HG03460 (cell line): ENCODE data around the gene RANGAP1.

Source experiments
- ATAC-seq: cut with Tn5 transposase; IDR thresholded peaks from one replicate; pipeline ENCODE4 v1.9.1; 2021; ENCODE audit not compliant: unreplicated experiment

RANGAP1 gene, protein sequence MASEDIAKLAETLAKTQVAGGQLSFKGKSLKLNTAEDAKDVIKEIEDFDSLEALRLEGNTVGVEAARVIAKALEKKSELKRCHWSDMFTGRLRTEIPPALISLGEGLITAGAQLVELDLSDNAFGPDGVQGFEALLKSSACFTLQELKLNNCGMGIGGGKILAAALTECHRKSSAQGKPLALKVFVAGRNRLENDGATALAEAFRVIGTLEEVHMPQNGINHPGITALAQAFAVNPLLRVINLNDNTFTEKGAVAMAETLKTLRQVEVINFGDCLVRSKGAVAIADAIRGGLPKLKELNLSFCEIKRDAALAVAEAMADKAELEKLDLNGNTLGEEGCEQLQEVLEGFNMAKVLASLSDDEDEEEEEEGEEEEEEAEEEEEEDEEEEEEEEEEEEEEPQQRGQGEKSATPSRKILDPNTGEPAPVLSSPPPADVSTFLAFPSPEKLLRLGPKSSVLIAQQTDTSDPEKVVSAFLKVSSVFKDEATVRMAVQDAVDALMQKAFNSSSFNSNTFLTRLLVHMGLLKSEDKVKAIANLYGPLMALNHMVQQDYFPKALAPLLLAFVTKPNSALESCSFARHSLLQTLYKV

DNA sequence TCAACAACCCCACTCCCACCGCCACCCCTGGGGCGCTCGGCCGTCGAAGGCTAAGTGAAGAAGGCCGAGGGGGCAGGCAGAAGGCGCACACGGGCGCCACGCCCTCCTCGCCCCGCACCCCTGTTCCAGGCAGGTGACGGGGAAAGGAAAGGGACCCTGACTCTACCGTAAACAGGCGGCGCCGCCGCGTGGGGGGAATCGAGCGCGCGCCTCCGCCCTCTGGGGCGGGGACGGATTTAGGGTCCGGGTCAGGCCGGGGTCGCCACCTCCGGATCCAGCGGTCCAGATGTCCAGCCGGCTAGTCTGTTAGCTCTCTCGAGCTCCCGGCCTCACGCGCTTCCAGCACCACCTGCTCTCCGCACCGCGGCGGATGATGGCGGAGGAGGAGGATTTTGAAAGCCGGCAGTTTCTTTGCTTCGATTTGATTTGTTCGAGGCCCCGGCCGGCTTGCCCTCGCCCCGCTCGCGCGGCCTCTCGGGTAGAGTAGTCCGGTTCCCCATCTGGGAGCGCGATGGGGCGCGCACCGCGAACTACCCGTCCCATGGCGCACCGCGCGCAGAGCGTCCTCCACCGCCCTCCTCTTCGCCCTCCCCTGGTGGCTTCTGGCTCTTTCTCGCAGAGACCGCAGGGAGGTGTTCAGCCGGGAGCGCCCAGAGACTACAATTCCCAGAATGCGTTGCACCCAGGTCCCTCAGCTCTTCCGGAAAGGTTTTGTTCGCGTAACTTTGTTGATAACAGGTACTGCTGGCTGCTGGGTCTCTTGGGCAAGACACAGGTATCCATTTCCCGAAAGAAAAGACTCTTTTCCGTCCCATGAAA, at the start of gene RANGAP1:
Gene RANGAP1, minus strand, starts transcription at position 368 of the 819 bp plus-strand sequence. CDS start 5,143 bp downstream, outside the sequence.
- peak; percentile 91 for ATAC-seq

DNA sequence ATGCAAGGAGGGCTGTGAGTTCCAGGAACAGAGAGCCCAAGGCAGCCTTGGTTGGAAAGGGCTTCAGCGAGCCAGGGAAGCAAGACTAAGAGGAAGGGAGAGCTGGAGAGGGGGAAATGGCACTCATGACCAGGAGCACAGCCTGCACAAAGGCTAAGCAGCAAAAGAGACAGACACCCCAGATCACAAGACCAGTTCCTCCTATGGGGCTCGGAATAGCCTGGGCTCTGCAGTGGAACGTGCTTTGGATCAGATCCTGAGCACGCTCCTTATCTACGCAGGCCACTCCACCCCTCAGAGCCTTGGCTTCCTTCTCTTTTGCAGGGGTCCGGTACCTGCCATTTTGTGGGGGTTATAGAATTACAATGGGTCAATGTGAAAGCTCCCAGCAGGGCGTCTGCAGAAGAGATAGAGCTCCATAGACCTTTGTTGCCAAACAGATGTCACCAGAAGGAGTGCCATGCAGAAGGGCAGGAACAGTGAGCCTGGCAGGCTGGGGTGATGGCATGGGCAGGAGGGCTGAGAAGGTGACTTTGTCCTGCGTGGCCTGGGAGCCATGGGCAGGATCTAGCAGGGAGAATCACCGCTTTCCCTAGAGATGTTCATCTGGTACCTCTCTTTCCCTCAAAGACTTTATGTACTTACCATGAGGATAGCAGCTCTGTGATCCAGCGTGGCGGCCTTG, 49.1 kb upstream of the RANGAP1 start:
- ATAC-seq = no peak

DNA sequence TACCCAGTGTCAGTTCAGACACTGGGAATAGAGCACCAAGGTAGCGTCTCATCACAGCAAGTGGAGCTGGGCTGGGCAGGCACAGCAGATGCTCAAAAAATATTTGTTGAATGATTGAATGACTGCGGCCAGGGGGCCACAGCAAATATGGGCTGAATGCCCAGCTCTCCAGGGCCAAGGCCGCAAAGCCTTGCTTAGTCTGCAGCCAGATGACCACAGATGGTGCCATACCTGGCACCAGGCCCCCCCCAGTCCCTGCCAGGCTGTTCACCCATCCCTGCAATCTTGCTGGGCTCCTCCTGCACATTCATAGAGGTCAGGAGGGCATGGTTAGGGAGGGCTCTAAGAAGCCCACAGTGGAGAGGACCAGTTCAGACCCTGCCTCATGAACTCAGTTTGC, 48.2 kb upstream of the RANGAP1 start:
- no peak for ATAC-seq

DNA sequence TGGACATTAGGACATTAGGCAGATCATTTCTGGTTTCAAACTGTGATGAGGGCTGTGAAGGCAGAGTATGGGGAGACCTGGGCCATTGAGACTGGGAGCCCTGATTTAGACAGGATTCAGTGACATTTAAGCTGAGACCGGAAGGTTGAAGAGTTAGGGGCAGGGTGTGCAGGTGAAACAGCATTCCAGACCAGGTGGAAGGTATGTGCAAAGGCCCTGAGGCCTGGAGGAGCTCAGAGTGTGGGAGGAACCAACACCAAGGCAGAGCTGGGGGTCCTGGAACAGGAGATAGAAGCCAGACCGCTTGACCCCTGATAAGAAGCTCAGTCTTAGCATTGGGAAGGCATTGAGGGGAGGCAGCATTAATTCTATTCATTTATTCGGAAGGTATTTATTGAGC, 47.8 kb upstream of the RANGAP1 start:
- ATAC-seq = no peak

DNA sequence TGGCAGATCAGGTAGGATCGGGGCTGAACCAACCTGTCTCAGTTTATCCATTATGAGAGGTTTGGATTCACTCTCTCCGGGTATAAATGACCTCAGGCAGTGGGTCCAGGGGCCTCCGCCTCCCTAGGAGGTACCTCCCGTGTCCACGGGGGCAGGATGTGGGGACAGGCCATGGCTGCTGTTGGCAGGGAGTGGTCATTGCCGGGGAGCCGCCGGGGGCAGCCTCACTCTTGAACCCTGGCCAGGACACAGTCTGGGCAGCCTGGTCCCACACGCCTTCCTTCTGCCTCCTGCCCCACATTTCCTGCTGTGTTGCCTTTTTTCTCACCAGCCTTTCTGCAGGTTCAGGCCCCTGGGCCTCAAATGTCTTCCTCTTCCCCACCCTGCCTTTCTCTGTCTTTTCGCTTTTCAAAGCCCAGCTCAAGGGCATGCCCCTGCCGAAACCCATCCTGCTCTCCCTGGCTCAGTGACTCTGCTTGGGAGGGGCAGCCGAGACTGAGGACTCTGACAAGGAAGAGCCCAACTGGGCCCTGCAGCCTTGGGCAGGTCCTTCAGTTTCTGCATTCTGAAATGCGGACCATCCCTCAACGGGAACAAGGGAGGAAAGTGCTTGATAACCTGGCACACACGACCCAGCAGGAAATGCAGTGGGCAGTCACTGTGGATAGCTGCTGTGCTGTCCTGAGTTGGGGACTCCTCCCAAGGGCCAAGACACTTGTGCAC, 46.4 kb upstream of the RANGAP1 start:
- ATAC-seq = no peak

DNA sequence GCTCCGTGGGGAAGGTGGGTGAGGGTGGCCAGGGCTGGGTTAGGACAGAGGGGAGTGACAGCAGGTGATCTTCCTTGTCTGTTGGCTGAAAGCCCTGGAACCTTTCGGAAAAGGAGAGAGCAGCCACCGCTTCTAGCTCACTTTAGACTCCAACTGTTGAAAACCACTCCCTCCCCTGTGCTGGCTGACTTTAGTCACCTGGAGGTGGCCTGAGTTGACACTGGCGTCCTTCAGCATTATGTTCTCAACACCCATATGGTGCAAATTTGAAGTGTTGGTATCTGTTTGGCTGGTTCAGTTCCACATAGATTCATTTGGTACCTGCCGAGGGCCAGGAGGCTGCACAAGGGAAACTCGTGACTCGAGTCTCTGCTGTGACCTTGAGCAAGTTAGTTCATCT, 44.2 kb upstream of the RANGAP1 start:
- ATAC-seq = no peak

DNA sequence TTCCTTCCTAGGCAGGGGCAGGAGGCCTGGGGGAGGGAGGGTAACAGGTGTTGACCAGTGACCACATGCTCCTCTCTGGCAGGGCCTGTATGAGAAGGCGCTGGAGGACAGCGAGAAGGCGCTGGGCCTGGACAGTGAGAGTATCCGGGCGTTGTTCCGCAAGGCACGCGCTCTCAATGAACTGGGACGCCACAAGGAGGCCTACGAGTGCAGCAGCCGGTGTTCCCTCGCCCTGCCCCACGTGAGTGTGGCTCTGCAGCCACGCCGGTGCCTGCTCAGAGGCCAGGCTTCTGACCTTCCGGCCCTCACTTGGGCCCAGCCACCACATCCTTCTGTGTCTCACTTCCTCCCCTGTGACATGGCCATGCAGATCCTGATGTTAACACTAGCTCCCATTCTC, 41.1 kb upstream of the RANGAP1 start:
- no peak for ATAC-seq

DNA sequence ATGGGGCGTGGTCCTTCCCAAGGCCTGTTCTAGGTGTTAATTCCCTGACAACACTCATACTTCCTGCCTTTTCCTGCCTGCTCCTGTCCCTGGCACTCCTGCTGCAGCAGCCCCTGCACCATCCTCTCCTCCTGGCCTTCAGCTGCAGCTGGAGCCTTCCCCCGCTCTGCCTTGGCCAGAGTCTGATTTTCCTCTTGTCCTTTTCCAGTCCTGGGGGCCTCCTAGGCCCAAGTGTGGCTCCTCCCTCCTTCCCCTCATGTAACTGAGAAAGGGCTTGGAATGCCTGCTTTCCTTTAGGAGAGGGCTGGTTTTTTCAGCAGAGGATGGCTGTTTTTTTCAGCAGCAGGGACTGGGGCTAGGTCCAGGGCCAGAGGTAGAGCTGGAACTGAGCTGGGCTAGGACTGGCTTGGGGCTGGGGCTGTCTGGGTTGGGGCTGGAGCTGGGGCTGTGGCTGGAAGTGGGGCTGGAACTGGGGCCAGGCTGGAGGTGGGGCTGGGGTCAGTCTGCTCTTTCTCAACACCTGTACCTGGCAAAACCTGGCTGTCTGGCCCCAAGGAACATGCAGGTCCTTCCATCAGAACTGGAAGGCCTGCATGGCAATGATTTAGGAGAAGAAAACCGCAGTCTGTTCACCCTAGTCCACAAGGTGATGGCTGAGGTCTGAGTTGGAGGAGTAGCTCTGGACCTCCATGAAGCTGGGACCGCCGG, 39.0 kb upstream of the RANGAP1 start:
- ATAC-seq = no peak

DNA sequence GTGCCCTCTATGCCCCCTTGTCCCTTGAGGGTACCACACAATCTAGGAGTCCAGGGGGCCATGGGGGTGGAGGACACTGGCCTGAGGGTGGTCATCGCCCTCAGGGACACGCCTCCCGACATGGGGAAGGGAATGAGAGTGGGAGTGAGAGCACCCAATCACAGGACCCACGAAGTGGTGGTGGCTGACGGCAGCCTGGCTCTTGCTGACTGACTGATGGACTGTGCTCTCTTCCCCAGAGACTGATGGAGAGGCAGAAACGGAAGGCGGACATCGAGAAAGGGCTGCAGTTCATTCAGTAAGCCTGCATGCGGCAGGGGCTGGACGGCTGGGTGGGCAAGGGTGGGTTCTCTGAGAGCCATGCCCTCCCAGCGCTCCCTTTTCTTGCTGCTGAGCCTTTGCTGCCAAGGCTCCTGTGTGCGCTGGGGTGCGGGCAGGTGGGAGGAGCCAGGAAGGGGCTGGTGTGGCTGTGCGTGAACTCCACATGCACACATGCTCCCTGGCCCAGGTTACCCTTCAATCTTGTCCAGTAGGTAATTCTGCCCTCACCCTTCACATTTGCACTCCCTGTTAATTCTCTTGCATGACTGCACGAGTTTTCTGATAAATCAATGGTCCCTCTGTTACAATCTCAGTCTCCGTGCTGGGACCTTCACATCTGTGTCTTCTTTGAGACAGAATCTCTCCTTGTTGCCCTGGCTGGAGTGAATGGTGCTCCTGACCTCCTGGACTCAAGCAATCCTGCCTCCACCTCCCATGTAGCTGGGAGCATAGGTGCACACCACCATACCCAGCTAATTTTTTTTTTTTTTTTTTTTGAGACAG, 34.6 kb upstream of the RANGAP1 start:
- ATAC-seq = no peak

DNA sequence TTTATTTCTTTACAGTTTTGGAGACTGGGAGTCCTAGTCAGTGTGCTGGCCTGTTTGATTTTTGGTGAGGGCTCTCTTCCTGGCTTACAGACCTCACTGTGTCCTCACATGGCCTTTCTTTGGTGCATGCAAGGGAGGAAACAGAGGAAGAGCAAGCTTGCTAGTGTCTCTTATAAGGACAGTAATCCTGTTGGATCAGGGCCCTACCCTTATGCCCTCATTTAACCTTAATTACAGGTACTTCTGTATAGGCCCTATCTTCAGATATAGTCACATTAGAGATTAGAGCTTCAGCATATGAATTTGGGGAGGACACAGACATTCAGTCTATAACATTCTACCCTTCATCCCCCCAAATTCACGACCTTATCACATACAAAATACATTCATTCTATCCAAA, 29.6 kb upstream of the RANGAP1 start:
- no peak for ATAC-seq

DNA sequence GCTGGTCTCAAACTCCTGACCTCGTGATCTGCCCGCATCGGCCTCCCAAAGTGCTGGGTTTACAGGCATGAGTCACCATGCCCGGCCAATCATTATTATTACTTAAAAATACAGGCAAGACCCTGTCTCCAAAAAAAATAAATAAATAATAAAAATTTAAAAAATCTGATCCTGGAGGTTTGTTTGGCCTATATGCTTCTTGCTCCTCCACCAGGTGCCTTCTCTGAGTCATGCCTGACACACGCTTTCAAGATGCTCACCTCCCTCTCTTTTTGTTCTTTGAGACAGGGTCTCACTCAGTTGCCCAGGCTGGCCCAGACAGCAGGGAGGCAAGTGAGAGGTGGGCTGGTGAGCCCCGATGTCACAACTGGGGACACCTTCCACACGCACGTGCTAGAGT, 28.8 kb upstream of the RANGAP1 start:
- ATAC-seq = no peak

DNA sequence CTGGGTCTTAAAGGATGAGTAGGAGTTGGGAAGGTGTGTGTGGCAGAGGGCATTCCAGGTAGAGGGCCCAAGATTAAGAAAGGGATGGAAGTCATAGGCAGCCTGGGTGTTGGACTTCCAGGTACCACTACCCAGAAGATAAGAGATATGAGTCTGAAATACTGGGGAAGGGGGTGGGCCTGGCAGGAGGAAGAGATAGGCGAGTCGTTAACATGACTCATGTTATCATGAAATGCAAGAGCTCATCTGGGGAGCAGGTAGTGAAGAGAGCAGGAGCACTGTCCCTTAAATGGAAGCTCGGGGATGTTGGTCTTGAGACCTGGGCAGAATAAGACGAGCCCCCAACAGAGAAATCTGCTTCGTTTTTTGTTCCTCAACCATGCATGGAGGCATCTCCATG, 25.5 kb upstream of the RANGAP1 start:
- ATAC-seq = no peak

DNA sequence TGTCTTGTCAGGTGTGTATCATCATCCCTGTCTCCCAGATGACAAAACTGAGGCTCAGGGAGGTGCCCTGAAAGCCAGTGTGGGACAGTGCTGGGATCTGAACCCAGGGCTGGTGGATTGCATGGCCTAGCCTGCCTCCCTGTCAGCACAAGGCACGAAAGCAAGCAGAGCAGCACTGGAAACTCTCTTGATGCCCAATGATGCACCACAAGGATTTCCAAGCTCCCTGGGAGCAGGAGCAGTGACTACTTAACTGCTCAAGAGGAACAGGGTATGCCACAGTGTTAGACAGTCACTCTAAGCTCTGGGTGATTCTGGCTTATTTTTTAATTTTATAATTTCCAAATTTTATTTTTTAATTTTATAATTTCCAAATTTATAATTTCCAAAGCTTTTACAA, 24.3 kb upstream of the RANGAP1 start:
- no peak for ATAC-seq

DNA sequence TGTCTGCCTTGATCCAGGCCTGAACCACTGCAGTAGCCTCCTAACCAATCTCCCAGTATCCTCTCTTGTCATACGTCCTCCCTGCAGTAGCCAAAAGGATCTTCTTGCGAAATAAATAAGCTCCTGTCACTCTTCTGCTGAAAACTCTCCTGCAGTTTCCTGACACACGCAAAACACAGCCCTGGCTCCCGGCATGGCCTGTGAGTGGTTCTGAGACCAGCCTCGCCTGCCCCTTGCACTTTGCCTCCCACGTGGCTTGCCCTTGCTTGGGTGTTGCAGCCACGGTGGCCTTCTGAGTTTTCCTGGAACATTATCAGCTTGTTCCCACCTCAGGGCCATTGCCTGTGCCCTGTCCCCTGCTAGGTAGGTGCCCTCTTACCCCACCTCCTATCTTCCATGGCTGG, 22.6 kb upstream of the RANGAP1 start:
- no peak for ATAC-seq

DNA sequence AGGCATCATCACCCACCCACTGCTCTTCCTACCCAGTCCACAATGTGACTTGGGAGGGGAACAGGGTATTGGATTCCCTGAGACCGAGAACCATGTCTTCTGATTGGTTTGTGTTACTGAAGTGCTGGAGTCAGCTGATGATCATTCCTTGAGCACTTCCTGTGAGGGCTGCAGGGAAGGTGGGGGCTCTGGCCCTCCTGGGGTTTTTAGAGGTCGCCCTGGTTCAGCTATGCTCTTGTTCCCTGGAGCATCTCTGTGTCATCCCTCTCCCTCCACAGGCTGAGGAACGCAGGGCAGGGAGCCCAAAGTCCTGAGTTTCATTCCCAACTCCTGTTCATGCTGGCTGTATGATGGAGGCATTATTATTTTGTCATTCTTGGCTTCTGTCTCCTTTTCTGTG, 22.1 kb upstream of the RANGAP1 start:
- no peak for ATAC-seq

DNA sequence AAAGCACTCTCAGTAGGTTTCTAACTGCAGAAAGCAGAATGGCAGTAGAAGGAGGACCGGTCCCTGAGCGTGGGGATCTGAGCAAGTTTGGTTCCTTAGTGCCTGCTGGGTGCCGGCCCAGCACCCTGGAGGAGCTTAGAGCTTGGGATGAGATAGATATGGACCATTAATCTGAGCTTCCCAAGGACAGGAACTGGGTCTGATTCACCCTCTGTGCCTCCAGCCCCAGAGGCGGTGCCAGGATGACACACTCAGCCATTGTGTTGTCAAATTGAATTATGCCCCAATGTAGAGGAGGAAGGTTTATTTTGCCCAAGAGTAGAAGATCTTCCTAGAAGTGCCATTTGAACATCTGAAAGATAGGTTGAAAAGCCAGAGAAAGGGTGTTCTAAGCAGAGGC, 19.7 kb upstream of the RANGAP1 start:
- no peak for ATAC-seq

DNA sequence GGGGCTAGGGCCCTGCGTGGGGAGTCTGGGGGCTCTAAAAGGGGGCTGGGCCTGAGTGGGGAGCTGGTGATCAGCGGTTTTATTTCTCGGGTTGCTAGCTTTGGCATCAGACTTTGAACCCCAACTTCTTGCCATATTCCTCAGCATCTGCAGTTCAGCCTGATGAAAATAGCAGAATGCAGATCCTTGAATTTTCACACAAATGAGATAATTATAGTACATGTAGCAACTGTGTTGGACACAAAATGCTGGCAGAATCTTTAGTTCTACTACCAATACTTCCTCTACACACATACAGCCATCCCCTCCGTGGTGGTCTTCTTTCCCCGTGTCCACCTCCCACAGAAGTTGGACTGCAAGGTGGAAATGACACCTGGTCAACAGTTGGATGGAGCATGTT, 16.8 kb upstream of the RANGAP1 start:
- ATAC-seq = no peak

DNA sequence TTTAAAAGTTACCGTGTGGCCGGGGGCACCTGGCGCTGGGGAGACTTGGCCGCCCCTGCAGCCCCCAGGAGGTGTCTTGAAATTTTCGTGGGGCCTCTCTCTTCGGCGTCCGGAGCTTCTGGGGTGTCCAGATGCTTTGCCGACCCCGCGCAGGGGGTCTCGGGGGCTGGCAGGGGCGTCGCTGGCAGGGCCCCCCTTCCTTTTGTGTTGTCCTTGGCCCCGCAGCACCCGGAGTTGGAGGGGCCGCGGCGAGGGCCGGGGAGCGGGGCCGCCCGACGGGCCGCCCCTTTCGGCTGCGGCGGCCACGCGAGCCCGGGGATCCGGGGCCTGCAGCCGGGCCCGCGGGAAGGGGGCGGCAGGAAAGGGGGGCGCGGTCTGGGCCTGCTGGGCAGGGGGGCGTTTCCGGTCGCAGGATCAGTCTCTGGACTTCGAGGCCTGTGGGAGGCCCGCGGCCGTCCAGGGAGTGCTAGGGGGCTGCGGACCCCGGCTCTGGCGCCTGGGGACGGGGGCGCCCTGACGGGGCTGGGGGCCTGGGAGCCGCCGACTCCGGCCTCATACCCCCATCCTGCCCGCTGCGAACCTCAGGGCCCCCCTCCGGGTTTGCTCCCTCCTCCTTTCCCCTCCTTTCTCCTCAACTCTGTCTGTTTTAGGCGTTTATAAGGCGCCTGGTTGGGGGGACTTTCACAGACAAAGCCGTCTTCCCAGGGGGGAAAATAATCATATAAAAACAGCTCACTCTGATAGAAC, 16.2 kb upstream of the RANGAP1 start:
- no peak for ATAC-seq
